Suprapubic skin (tissue), 4 donors: ENCODE data around the gene DCUN1D1.

Source experiments
- EP300 ChIP-seq: sonication (generic); formaldehyde crosslinking; IDR thresholded peaks from one replicate; pipeline ENCODE4 v1.6.1; 2017; ENCODE audit warnings: antibody characterized with exemption
- POLR2A ChIP-seq, 2 donors: fragments of 450-650 bp; IDR thresholded peaks; one replicate each; pipeline ENCODE4 v1.6.1; 2017; ENCODE audit warnings: antibody characterized with exemption in 2 of 2, mild to moderate bottlenecking in 2 of 2, moderate library complexity in 2 of 2
- POLR2AphosphoS5 ChIP-seq, 3 donors: sonication (generic); formaldehyde crosslinking; IDR thresholded peaks; one replicate each; pipeline ENCODE4 v1.6.1; 2017; ENCODE audit warnings: antibody characterized with exemption in 3 of 3
- TF ChIP-seq, protein P1 (sequence below), 2 donors: fragments of 200-600 bp in 1 of 2; fragments of 450-650 bp in 1 of 2; sonication (generic) in 1 of 2; IDR thresholded peaks; one replicate each; pipeline ENCODE4 v1.5.1; 2016 to 2019; ENCODE audit warnings: antibody characterized with exemption in 2 of 2, mild to moderate bottlenecking in 1 of 2, moderate library complexity in 1 of 2

- TF ChIP-seq, protein P1, sequence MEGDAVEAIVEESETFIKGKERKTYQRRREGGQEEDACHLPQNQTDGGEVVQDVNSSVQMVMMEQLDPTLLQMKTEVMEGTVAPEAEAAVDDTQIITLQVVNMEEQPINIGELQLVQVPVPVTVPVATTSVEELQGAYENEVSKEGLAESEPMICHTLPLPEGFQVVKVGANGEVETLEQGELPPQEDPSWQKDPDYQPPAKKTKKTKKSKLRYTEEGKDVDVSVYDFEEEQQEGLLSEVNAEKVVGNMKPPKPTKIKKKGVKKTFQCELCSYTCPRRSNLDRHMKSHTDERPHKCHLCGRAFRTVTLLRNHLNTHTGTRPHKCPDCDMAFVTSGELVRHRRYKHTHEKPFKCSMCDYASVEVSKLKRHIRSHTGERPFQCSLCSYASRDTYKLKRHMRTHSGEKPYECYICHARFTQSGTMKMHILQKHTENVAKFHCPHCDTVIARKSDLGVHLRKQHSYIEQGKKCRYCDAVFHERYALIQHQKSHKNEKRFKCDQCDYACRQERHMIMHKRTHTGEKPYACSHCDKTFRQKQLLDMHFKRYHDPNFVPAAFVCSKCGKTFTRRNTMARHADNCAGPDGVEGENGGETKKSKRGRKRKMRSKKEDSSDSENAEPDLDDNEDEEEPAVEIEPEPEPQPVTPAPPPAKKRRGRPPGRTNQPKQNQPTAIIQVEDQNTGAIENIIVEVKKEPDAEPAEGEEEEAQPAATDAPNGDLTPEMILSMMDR (IDR thresholded peaks at IDR 0.05): no peak
- TF ChIP-seq POLR2A (IDR thresholded peaks at IDR 0.05) (no peak), POLR2AphosphoS5 (IDR thresholded peaks at IDR 0.05) (no peak), EP300 (no peak)
These were observed 68.6 kb downstream of the DCUN1D1 start for GRCh38 chr3:182911782-182912111.
